Gastrocnemius medialis (tissue), 4 donors: ENCODE measurements around the gene TMEM165. TPM values are rescaled to one million over a fixed set of nuclear protein-coding genes. Genes with fewer than 3 reads are reported as not detected.
A peak's percentile ranks its signal among the peaks of the same experiment; 100 is the strongest.

Experiments used
- ATAC-seq, 2 donors: fragments of 150-250 bp; one replicate each; pipeline ENCODE4 v1.9.1; 2016
- DNase-seq, 2 donors: peaks; one replicate each; pipeline ENCODE4 v3.0.0-alpha.2; 2019
- H3K27ac ChIP-seq, 4 donors: fragments of 200-600 bp; sonication (generic); 1 replicate in 1 of 4; 2 replicates in 3 of 4; pipeline ENCODE4 v1.5.1; 2016 to 2018; ENCODE audit warnings: mild to moderate bottlenecking in 2 of 4, moderate library complexity in 1 of 4
- H3K27me3 ChIP-seq, 3 donors: fragments of 200-600 bp; sonication (generic) in 2 of 3; 1 replicate in 1 of 3; 2 replicates in 2 of 3; pipeline versions ENCODE4 v1.5.1 to v1.6.0; 2016 to 2019; ENCODE audit warnings: mild to moderate bottlenecking in 1 of 3, moderate library complexity in 1 of 3
- H3K36me3 ChIP-seq, 2 donors: fragments of 200-600 bp; sonication (generic) in 1 of 2; one replicate each; pipeline ENCODE4 v1.5.1; 2017 to 2018
- H3K4me1 ChIP-seq, 2 donors: fragments of 200-600 bp; sonication (generic) in 1 of 2; one replicate each; pipeline ENCODE4 v1.5.1; 2016 to 2017; ENCODE audit warnings: mild to moderate bottlenecking in 2 of 2
- H3K4me3 ChIP-seq, 4 donors: fragments of 200-600 bp; sonication (generic) in 3 of 4; 1 replicate in 1 of 4; 2 replicates in 3 of 4; pipeline ENCODE4 v1.5.1; 2016 to 2019; ENCODE audit warnings: mild to moderate bottlenecking in 2 of 4
- H3K9me3 ChIP-seq, 3 donors: fragments of 200-600 bp; sonication (generic) in 2 of 3; 1 replicate in 1 of 3; 2 replicates in 2 of 3; pipeline ENCODE4 v1.5.1; 2016 to 2019
- CTCF ChIP-seq, 5 experiments: fragments of 450-650 bp in 3 of 5; fragments of 200-600 bp in 2 of 5; sonication (generic) in 2 of 5; IDR thresholded peaks in 4 of 5; conservative IDR thresholded peaks in 1 of 5; 1 replicate in 4 of 5; 2 replicates in 1 of 5; pipeline ENCODE4 v1.5.1; 2016 to 2019; ENCODE audit warnings: antibody characterized with exemption in 5 of 5, mild to moderate bottlenecking in 3 of 5, moderate library complexity in 3 of 5
- POLR2A ChIP-seq, 2 donors: fragments of 450-650 bp; IDR thresholded peaks; one replicate each; pipeline ENCODE4 v1.6.1; 2017; ENCODE audit warnings: antibody characterized with exemption in 2 of 2, mild to moderate bottlenecking in 2 of 2, moderate library complexity in 2 of 2
- in situ Hi-C, 4 donors: fragments of 200-750 bp; cut with MboI; loops; one replicate each; pipeline versions ENCODE4 v1.15.0 to v1.8.0; 2017; ENCODE audit warnings: low sequenced_read_pairs in 4 of 4
- intact Hi-C: fragments of 100-400 bp; cut with DNase I; formaldehyde crosslinking; loops from one replicate; pipeline ENCODE4 v1.15.1; 2023; ENCODE audit warnings: low total_unique reads
- total RNA-seq, 4 donors: library from RNA; depleted of rRNA; stranded (reverse); fragments of >200 nt; gene quantifications; one replicate each; pipeline versions ENCODE4 v1.1.0 to v1.2.3, GENCODE V29; 2016

Gene TMEM165
- total RNA-seq, 4 donors from 2014 or later: 23.5 to 80.3 (median 48.9) TPM

- no peak for DNase-seq
- no peaks in the 10 kb centered on the region for H3K27me3 ChIP-seq
- H3K36me3 ChIP-seq: peaks cover 0 to 53% of the 10 kb centered on the region in 2 donors
- no peaks in the 10 kb centered on the region for H3K4me1 ChIP-seq
- in situ Hi-C loops: no loop called here
- no peak overlapping the region for H3K4me3 ChIP-seq
- H3K9me3 ChIP-seq: no peaks in the 10 kb centered on the region
- intact Hi-C loops: no loop called here
- no peak for TF ChIP-seq CTCF (IDR thresholded peaks at IDR 0.05 in 4 of 5, conservative IDR thresholded peaks at IDR 0.05 in 1 of 5)
- no peak for TF ChIP-seq POLR2A (IDR thresholded peaks at IDR 0.05)
- no peak for ATAC-seq
- H3K27ac ChIP-seq: peak overlapping the region in 3 of 4 donors; percentile 4 to 41 (median 17)
Observed at GRCh38 chr4:55437356-55437796, 41.6 kb downstream of the TMEM165 start.

- ATAC-seq (no peak), DNase-seq (no peak)
- Histone ChIP-seq H3K27me3 (no peaks in the 10 kb centered on the region), H3K36me3 (peaks cover 0 to 54% of the 10 kb centered on the region in 2 donors), H3K9me3 (no peaks in the 10 kb centered on the region), H3K27ac (peak overlapping the region in 3 of 4 donors; percentile 4 to 41 (median 17)), H3K4me1 (no peaks in the 10 kb centered on the region), H3K4me3 (no peak overlapping the region)
- in situ Hi-C loops: no loop called here
- intact Hi-C loops: no loop called here
- TF ChIP-seq CTCF (IDR thresholded peaks at IDR 0.05 in 4 of 5, conservative IDR thresholded peaks at IDR 0.05 in 1 of 5) (no peak), POLR2A (IDR thresholded peaks at IDR 0.05) (no peak)
Observed at GRCh38 chr4:55437823-55438222, 42.1 kb downstream of the TMEM165 start.

GRCh38 chr4:55438314-55438713, 42.6 kb downstream of the TMEM165 start:
- no peak for ATAC-seq
- H3K27me3 ChIP-seq: no peaks in the 10 kb centered on the region
- H3K4me3 ChIP-seq: no peak overlapping the region
- no peak for TF ChIP-seq CTCF (IDR thresholded peaks at IDR 0.05 in 4 of 5, conservative IDR thresholded peaks at IDR 0.05 in 1 of 5)
- no peak for TF ChIP-seq POLR2A (IDR thresholded peaks at IDR 0.05)
- DNase-seq: no peak
- peak overlapping the region in 1 of 4 donors; percentile 41 for H3K27ac ChIP-seq
- H3K4me1 ChIP-seq: no peaks in the 10 kb centered on the region
- intact Hi-C loops: no loop called here
- peaks cover 0 to 55% of the 10 kb centered on the region in 2 donors for H3K36me3 ChIP-seq
- no peaks in the 10 kb centered on the region for H3K9me3 ChIP-seq
- in situ Hi-C loops: no loop called here

- Histone ChIP-seq H3K9me3 (no peaks in the 10 kb centered on the region), H3K4me3 (no peak overlapping the region), H3K36me3 (peaks cover 0 to 54% of the 10 kb centered on the region in 2 donors), H3K27me3 (no peaks in the 10 kb centered on the region), H3K27ac (no peak overlapping the region), H3K4me1 (no peaks in the 10 kb centered on the region)
- intact Hi-C loops: no loop called here
- TF ChIP-seq POLR2A (IDR thresholded peaks at IDR 0.05): no peak
- no peak for TF ChIP-seq CTCF (IDR thresholded peaks at IDR 0.05 in 4 of 5, conservative IDR thresholded peaks at IDR 0.05 in 1 of 5)
- ATAC-seq: no peak
- no peak for DNase-seq
- in situ Hi-C loops: no loop called here
Observed at GRCh38 chr4:55439023-55439422, 43.3 kb downstream of the TMEM165 start.

- Histone ChIP-seq H3K27me3 (no peaks in the 10 kb centered on the region), H3K4me3 (no peak overlapping the region), H3K4me1 (no peaks in the 10 kb centered on the region), H3K27ac (no peak overlapping the region), H3K36me3 (peaks cover 0 to 37% of the 10 kb centered on the region in 2 donors), H3K9me3 (no peaks in the 10 kb centered on the region)
- ATAC-seq (no peak), DNase-seq (no peak)
- intact Hi-C loops: no loop called here
- in situ Hi-C loops: no loop called here
- TF ChIP-seq POLR2A (IDR thresholded peaks at IDR 0.05): no peak
- TF ChIP-seq CTCF (IDR thresholded peaks at IDR 0.05 in 4 of 5, conservative IDR thresholded peaks at IDR 0.05 in 1 of 5): no peak
Observed at GRCh38 chr4:55440786-55441185, 45.0 kb downstream of the TMEM165 start.
